ENCODE results near the gene RPL26. TPM values are rescaled to one million over a fixed set of nuclear protein-coding genes. Genes with fewer than 3 reads are reported as not detected.
A peak's percentile ranks its signal among the peaks of the same experiment; 100 is the strongest.
"Not testable (repeated sequence)": the region's sequence is repeated elsewhere in the genome, so short reads cannot be mapped to it uniquely, and the experiment has no call there.

RPL26 gene
- total RNA-seq, 1 experiment from 2014 or later: 2,200 TPM

DNA sequence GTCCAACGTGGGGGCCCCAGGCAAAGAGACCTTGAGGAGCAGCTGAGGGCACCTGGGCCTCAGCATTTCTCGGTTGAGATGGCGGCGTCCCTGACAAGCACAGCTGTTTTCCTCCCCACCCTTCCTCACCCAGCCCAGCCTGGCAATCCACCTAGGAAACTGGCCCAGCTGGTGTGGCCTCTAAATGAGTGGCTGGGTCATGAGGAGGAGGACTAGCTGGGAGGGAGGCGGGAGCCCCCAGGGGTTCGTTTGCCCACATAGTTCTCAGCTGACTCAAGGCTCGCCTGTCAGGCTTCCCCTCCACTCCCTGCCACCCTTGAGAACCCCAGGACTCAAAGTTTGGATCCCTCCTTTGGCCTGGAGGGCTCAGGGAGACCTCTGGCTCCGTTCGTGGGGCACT lies 8.7 kb upstream of the RPL26 start:
- no peak overlapping the region for H3K27ac ChIP-seq
- 0 out of 2 replicates have a peak, but pooled peaks cover 3% of the 10 kb centered on the region for H3K27me3 ChIP-seq (replicated peaks)
- H3K36me3 ChIP-seq: no peaks in the 10 kb centered on the region
- no peak for DNase-seq (ENCODE audit: low read depth in 1 of 2, low spot score in 2 of 2)
- H3K9me3 ChIP-seq (replicated peaks): no peaks in the 10 kb centered on the region
- H3K4me1 ChIP-seq (replicated peaks): peaks cover 12% of the 10 kb centered on the region
- H3K4me3 ChIP-seq: no peak overlapping the region

- Histone ChIP-seq H3K4me1 (replicated peaks) (peaks cover 24% of the 10 kb centered on the region), H3K27me3 (replicated peaks) (no peaks in the 10 kb centered on the region)
These were observed 5.1 kb upstream of the RPL26 start for GRCh38 chr17:8387914-8388651.

GRCh38 chr17:8386841-8387240 lies 3.8 kb upstream of the RPL26 start:
- Histone ChIP-seq H3K4me1 (replicated peaks) (peaks cover 25% of the 10 kb centered on the region), H3K36me3 (peaks cover 11% of the 10 kb centered on the region), H3K9me3 (replicated peaks) (no peaks in the 10 kb centered on the region), H3K27ac (no peak overlapping the region), H3K4me3 (no peak overlapping the region), H3K27me3 (replicated peaks) (no peaks in the 10 kb centered on the region)
- no peak for DNase-seq (ENCODE audit: low read depth in 1 of 2, low spot score in 2 of 2)

More at GRCh38 chr17:8387914-8388651, 5.1 kb upstream of the RPL26 start:
- no peak for DNase-seq (ENCODE audit: low read depth in 1 of 2, low spot score in 2 of 2)
- H3K4me3 ChIP-seq: no peak overlapping the region
- no peak overlapping the region for H3K27ac ChIP-seq
- H3K36me3 ChIP-seq: peaks cover 4% of the 10 kb centered on the region; the same call in 1 of the 2 replicates
- no peaks in the 10 kb centered on the region for H3K9me3 ChIP-seq (replicated peaks)

- Histone ChIP-seq H3K9me3 (replicated peaks) (no peaks in the 10 kb centered on the region), H3K4me3 (peak overlapping the region; percentile 81), H3K27ac (peak overlapping the region; percentile 86), H3K4me1 (replicated peaks) (peaks cover 32% of the 10 kb centered on the region), H3K27me3 (replicated peaks) (no peaks in the 10 kb centered on the region), H3K36me3 (peaks cover 30% of the 10 kb centered on the region)
- peak; percentile 88 for DNase-seq (ENCODE audit: low read depth in 1 of 2, low spot score in 2 of 2)
These were observed 1.9 kb upstream of the RPL26 start for GRCh38 chr17:8384801-8385378.

GRCh38 chr17:8382880-8383142 lies 182 bp downstream of the RPL26 start:
- peak overlapping the region; percentile 81 for H3K4me3 ChIP-seq
- peaks cover 51% of the 10 kb centered on the region for H3K36me3 ChIP-seq
- H3K27me3 ChIP-seq (replicated peaks): no peaks in the 10 kb centered on the region
- no peak for DNase-seq (ENCODE audit: low read depth in 1 of 2, low spot score in 2 of 2)
- H3K4me1 ChIP-seq (replicated peaks): peaks cover 32% of the 10 kb centered on the region
- peak overlapping the region; percentile 86 for H3K27ac ChIP-seq
- no peaks in the 10 kb centered on the region for H3K9me3 ChIP-seq (replicated peaks)

DNA sequence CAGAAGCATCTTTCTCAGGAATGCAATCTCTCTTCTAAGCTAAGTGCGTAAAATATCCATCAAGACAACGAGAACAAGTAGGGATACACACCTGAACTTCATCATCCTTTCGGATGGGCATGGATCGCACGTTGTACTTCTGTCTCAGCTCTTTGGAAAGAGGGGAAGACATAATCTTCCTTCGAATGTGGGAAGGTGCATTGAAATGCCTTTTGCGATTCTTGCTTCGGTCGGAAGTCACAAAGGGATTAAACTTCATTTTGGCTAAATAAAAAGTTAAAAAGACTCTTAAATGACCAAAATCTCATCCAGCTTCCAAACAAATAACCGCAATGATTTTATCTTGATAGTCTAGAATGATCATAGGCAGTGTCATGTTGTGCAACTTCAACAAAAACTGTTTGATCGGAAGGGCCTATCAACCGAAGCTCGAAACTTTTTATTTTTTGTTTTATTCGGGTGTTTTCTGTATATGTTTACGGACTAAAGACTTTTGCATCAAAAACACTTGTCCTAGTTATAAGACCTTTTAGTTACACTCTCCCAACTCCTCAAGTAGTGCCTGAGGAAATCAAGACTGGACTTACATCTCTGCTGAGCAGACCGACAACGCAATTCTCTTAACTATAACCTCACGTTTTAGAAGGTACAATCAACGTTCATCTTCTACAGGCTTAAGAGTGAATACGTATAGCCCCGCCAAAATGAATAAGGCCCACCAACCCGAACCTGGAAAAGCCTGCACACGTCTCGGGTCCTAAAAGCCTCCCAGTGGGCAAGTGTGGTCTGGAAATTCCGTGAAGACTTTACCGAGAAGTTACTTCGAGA lies 727 bp downstream of the RPL26 start:
- H3K4me3 ChIP-seq: peak overlapping the region; percentile 81
- H3K9me3 ChIP-seq (replicated peaks): no peaks in the 10 kb centered on the region
- no peaks in the 10 kb centered on the region for H3K27me3 ChIP-seq (replicated peaks)
- peak overlapping the region; percentile 86 for H3K27ac ChIP-seq
- DNase-seq (ENCODE audit: low read depth in 1 of 2, low spot score in 2 of 2): no peak
- H3K4me1 ChIP-seq (replicated peaks): peaks cover 32% of the 10 kb centered on the region
- peaks cover 56% of the 10 kb centered on the region for H3K36me3 ChIP-seq

GRCh38 chr17:8380049-8380448 lies 2.9 kb downstream of the RPL26 start:
- DNase-seq (ENCODE audit: low read depth in 1 of 2, low spot score in 2 of 2): no peak
- no peak overlapping the region for H3K27ac ChIP-seq
- peaks cover 36% of the 10 kb centered on the region for H3K4me1 ChIP-seq (replicated peaks)
- H3K36me3 ChIP-seq: peaks cover 65% of the 10 kb centered on the region
- no peaks in the 10 kb centered on the region for H3K9me3 ChIP-seq (replicated peaks)
- H3K4me3 ChIP-seq: no peak overlapping the region
- no peaks in the 10 kb centered on the region for H3K27me3 ChIP-seq (replicated peaks)

GRCh38 chr17:8378117-8378516 lies 4.9 kb downstream of the RPL26 start:
- DNase-seq (ENCODE audit: low read depth in 1 of 2, low spot score in 2 of 2); H3K27ac ChIP-seq; H3K9me3 ChIP-seq (replicated peaks); H3K4me3 ChIP-seq; H3K27me3 ChIP-seq (replicated peaks): not testable (repeated sequence)
- Histone ChIP-seq H3K36me3 (peaks cover 62% of the 10 kb centered on the region), H3K4me1 (replicated peaks) (peaks cover 27% of the 10 kb centered on the region)

- Histone ChIP-seq H3K27ac (no peak overlapping the region), H3K9me3 (replicated peaks) (no peaks in the 10 kb centered on the region), H3K27me3 (replicated peaks) (no peaks in the 10 kb centered on the region), H3K4me3 (no peak overlapping the region), H3K4me1 (replicated peaks) (peaks cover 27% of the 10 kb centered on the region), H3K36me3 (peaks cover 61% of the 10 kb centered on the region)
- DNase-seq (ENCODE audit: low read depth in 1 of 2, low spot score in 2 of 2): no peak
These were observed 5.6 kb downstream of the RPL26 start for GRCh38 chr17:8377422-8377821.

DNA sequence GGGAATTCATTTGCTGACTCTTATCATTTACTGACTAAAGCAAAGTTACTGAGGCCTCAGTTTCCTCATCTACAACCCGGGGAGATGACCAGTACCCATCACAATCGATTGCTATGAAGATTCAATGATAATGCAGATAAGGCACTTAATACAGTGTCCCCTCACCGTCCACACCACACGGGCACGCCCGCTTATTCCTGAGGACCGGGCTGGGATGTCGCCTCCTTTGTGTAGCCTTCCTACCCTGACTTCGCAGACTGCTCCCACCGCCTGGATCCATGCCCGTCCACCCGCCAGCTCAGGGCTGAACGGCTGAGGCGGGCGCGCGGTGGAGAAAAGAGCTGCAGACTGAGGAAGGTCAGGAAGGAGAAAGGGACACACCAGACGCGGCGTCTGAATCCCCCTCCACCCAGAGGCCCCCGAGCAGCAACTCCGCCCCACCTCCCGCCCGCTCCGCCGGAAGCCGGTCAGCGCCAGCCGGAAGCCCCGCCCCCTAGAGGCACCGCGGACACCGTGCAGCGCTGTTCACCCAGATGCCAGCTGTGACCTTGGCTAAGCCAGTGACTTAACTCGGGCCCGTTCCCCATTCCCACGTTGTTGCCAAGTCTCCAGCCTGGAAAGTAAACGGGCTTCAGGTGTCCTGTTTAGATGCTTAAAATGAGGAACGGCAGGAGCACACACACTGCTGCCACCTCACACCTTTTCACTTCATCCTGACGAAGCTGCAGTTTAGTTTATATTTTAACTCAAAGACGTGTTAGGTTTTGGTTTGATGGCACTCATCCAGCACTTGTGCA lies 6.5 kb downstream of the RPL26 start, which contains the start of gene KRABD2:
KRABD2 (minus strand) TSS at position 434 of the 797 bp plus-strand sequence.
- peak; percentile 74 to 91 for DNase-seq (ENCODE audit: low read depth in 1 of 2, low spot score in 2 of 2)
- H3K4me1 ChIP-seq (replicated peaks): peaks cover 21% of the 10 kb centered on the region
- peaks cover 51% of the 10 kb centered on the region for H3K36me3 ChIP-seq

GRCh38 chr17:8375738-8376259 lies 7.2 kb downstream of the RPL26 start:
- H3K36me3 ChIP-seq: peaks cover 45% of the 10 kb centered on the region
- no peaks in the 10 kb centered on the region for H3K27me3 ChIP-seq (replicated peaks)
- no peak for DNase-seq (ENCODE audit: low read depth in 1 of 2, low spot score in 2 of 2)
- no peak overlapping the region; the same call in 1 of the 2 replicates for H3K27ac ChIP-seq
- H3K4me3 ChIP-seq: peak overlapping the region; percentile 48
- peaks cover 17% of the 10 kb centered on the region for H3K4me1 ChIP-seq (replicated peaks)
- no peaks in the 10 kb centered on the region for H3K9me3 ChIP-seq (replicated peaks)

More for the DNA sequence above, 6.5 kb downstream of the RPL26 start, which contains the start of gene KRABD2:
- peak within 1 kb of the TSS; percentile 22; the same call in 1 of the 2 replicates for H3K27ac ChIP-seq
- H3K9me3 ChIP-seq (replicated peaks): no peaks in the 10 kb centered on the region
- no peaks in the 10 kb centered on the region for H3K27me3 ChIP-seq (replicated peaks)
- H3K4me3 ChIP-seq: peak within 1 kb of the TSS; percentile 48

DNA sequence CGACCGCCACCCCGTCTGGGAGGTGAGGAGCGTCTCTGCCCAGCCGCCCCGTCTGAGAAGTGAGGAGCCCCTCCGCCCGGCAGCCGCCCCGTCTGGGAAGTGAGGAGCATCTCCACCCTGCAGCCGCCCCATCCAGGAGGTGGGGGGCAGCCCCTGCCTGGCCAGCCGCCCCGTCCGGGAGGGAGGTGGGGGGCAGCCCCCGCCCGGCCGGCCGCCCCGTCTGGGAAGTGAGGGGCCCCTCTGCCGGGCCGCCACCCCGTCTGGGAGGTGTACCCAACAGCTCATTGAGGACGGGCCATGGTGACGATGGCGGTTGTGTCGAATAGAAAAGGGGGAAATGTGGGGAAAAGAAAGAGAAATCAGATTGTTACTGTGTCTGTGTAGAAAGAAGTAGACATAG lies 9.1 kb downstream of the RPL26 start:
- peaks cover 13% of the 10 kb centered on the region for H3K4me1 ChIP-seq (replicated peaks)
- not testable (repeated sequence) for DNase-seq (ENCODE audit: low read depth in 1 of 2, low spot score in 2 of 2); H3K27me3 ChIP-seq (replicated peaks); H3K4me3 ChIP-seq; H3K27ac ChIP-seq; H3K9me3 ChIP-seq (replicated peaks)
- peaks cover 38% of the 10 kb centered on the region for H3K36me3 ChIP-seq

DNA sequence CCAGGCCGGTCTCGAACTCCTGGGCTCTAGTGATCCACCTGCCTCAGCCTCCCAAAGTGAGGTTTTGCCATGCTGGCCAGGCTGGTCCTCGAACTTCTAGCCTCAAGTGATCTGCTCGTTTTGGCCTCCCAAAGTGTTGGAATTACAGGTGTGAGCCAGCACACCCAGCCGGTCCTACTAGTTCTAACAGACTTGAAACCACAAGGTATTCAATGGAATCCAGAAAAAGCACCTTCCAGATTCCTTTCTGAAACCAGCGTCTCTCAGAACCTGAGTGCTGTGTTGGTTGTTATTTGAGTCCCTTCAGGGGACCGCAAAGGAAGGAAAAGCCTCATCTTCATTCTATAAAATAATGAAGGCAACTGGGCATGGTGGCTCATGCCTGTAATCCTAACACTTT lies 10.6 kb downstream of the RPL26 start:
- Histone ChIP-seq H3K27ac (no peak overlapping the region), H3K27me3 (replicated peaks) (no peaks in the 10 kb centered on the region)

More for the DNA sequence above, 10.6 kb downstream of the RPL26 start:
- no peak for DNase-seq (ENCODE audit: low read depth in 1 of 2, low spot score in 2 of 2)
- Histone ChIP-seq H3K9me3 (replicated peaks) (no peaks in the 10 kb centered on the region), H3K4me3 (no peak overlapping the region), H3K36me3 (peaks cover 30% of the 10 kb centered on the region), H3K4me1 (replicated peaks) (peaks cover 13% of the 10 kb centered on the region)

All from SJSA1 (cell line).